Erythroblast (primary cell): ENCODE measurements around the gene CABLES1.

Source experiments
- GATA1 ChIP-seq: IDR thresholded peaks from 2 replicates; pipeline ENCODE4 v1.6.1; 2011; ENCODE audit warnings: low read depth, mild to moderate bottlenecking, control low read depth, low read length, moderate library complexity
- POLR2A ChIP-seq: IDR thresholded peaks from 2 replicates; pipeline ENCODE4 v1.6.1; 2011; ENCODE audit warnings: mild to moderate bottlenecking, low read length

- TF ChIP-seq POLR2A (no peak), GATA1 (no peak)
Measured at GRCh38 chr18:23108496-23108895, 26.8 kb upstream of the CABLES1 start.
